Neural progenitor cell (in vitro differentiated cells): ENCODE results near the gene PAX1. TPM values are rescaled to one million over a fixed set of nuclear protein-coding genes. Genes with fewer than 3 reads are reported as not detected.

ENCODE experiments used
- DNase-seq: peaks from one replicate; pipeline ENCODE4 v3.0.0-alpha.2; 2016; ENCODE audit warnings: low spot score
- H2AFZ ChIP-seq: fragments of 200-600 bp; sonication (generic); replicated peaks from 2 replicates; pipeline ENCODE4 v1.6.1; 2016; ENCODE audit warnings: antibody characterized with exemption
- H3F3A ChIP-seq: fragments of 200-600 bp; sonication (generic); 2 replicates; pipeline ENCODE4 v1.6.1; 2016; ENCODE audit warnings: antibody characterized with exemption, low read depth
- H3K27ac ChIP-seq: fragments of 200-600 bp; sonication (generic); 2 replicates; pipeline ENCODE4 v1.5.1; 2016; ENCODE audit warnings: mild to moderate bottlenecking
- H3K27me3 ChIP-seq: fragments of 200-600 bp; sonication (generic); 2 replicates; pipeline ENCODE4 v1.6.1; 2016; ENCODE audit warnings: mild to moderate bottlenecking, moderate library complexity
- H3K36me3 ChIP-seq: fragments of 200-600 bp; sonication (generic); 2 replicates; pipeline ENCODE4 v1.5.1; 2016
- H3K4me1 ChIP-seq: fragments of 200-600 bp; sonication (generic); 2 replicates; pipeline ENCODE4 v1.6.1; 2016; ENCODE audit warnings: mixed run types
- H3K4me2 ChIP-seq: fragments of 200-600 bp; sonication (generic); 2 replicates; pipeline ENCODE4 v1.6.1; 2016
- H3K4me3 ChIP-seq: fragments of 200-600 bp; sonication (generic); 2 replicates; pipeline ENCODE4 v1.5.1; 2016
- H3K79me2 ChIP-seq: fragments of 200-600 bp; sonication (generic); 2 replicates; pipeline ENCODE4 v1.6.1; 2016; ENCODE audit warnings: low read depth
- H3K9ac ChIP-seq: fragments of 200-600 bp; sonication (generic); 2 replicates; pipeline ENCODE4 v1.6.1; 2016
- H3K9me3 ChIP-seq: fragments of 200-600 bp; sonication (generic); 2 replicates; pipeline ENCODE4 v1.5.1; 2016; ENCODE audit warnings: low read depth
- H4K20me1 ChIP-seq: fragments of 200-600 bp; sonication (generic); 2 replicates; pipeline ENCODE4 v1.6.1; 2016; ENCODE audit warnings: low read depth
- H3K27ac Mint-ChIP-seq: 3 replicates; pipeline ENCODE4 v1.8.0; 2021; ENCODE audit warnings: mixed read lengths
- H3K27me3 Mint-ChIP-seq: 2 replicates; pipeline ENCODE4 v1.8.0; 2022; ENCODE audit warnings: low read depth, mild to moderate bottlenecking, inconsistent platforms, moderate library complexity, mixed read lengths; ENCODE audit not compliant: insufficient read depth
- H3K36me3 Mint-ChIP-seq: 3 replicates; pipeline ENCODE4 v1.8.0; 2021; ENCODE audit warnings: mixed read lengths
- H3K4me1 Mint-ChIP-seq: 3 replicates; pipeline ENCODE4 v1.8.0; 2021; ENCODE audit warnings: mixed read lengths
- H3K4me3 Mint-ChIP-seq: 3 replicates; pipeline ENCODE4 v1.8.0; 2021; ENCODE audit warnings: mild to moderate bottlenecking, moderate library complexity, mixed read lengths
- H3K9me3 Mint-ChIP-seq: 3 replicates; pipeline ENCODE4 v1.8.0; 2020; ENCODE audit warnings: mixed read lengths
- EZH2 ChIP-seq: fragments of 200-600 bp; sonication (generic); IDR thresholded peaks from 2 replicates; pipeline ENCODE4 v1.6.1; 2017; ENCODE audit warnings: antibody characterized with exemption, mild to moderate bottlenecking, moderate library complexity
- EZH2phosphoT487 ChIP-seq: fragments of 200-600 bp; sonication (generic); IDR thresholded peaks from 2 replicates; pipeline ENCODE4 v1.6.1; 2017; ENCODE audit warnings: antibody characterized with exemption
- total RNA-seq: library from RNA; depleted of rRNA; stranded (reverse); fragments of >200 nt; gene quantifications from 2 replicates; pipeline ENCODE4 v1.2.3, GENCODE V29; 2015; ENCODE audit warnings: low replicate concordance
- TF ChIP-seq, protein P1 (sequence below): fragments of 200-600 bp; sonication (generic); IDR thresholded peaks from 2 replicates; pipeline ENCODE4 v1.5.1; 2017; ENCODE audit warnings: antibody characterized with exemption, mild to moderate bottlenecking

Gene PAX1
- total RNA-seq, 1 donor from 2014 or later = not detected

DNA sequence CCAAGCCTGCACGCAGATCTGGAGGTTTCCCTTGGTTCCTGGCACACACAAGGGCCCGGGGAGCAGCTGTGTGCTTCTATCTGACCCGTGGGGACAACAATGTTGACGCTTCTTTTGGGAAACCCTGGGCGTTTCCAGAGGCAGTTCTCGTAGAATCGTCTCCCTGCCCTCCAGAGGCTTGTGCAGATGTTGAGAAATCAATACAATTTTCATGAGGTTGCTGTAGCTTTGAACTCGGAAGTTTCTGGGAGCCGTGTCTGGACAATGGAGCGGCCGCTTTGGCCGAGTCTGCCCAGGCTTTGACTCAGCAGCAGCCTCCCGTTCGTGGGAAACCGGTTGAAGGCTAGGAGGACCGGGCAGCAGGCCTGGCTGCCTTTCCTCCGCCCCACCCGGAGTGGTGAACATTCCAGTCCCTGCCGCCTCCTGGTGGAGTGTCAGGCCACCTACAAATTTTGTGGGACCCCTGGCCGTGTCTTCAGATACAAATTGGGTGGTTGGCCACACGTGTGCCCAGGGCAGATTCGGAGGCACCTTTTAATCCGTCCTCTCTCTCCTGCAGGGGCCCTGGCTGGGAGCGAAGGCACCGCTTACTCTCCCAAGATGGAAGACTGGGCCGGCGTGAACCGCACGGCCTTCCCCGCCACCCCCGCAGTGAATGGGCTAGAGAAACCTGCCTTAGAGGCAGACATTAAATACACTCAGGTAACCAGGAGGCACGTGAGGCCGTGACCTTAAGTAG is 2.7 kb downstream of the PAX1 start:
- Mint-ChIP-seq H3K27me3 (peaks cover 84% of the 10 kb centered on the region), H3K4me1 (peaks cover 2% of the 10 kb centered on the region), H3K4me3 (no peak overlapping the region), H3K9me3 (peaks cover 3% of the 10 kb centered on the region), H3K27ac (no peak overlapping the region), H3K36me3 (no peaks in the 10 kb centered on the region)
- peaks cover 100% of the 10 kb centered on the region for H3K27me3 ChIP-seq
- no peaks in the 10 kb centered on the region for H3K79me2 ChIP-seq
- H3K4me2 ChIP-seq = no peak overlapping the region
- H3K9ac ChIP-seq = no peak overlapping the region
- H3K36me3 ChIP-seq = no peaks in the 10 kb centered on the region
- peaks cover 8% of the 10 kb centered on the region for H3K4me1 ChIP-seq
- TF ChIP-seq EZH2 (peak; percentile 88), EZH2phosphoT487 (peak; percentile 66)
- TF ChIP-seq, protein P1, sequence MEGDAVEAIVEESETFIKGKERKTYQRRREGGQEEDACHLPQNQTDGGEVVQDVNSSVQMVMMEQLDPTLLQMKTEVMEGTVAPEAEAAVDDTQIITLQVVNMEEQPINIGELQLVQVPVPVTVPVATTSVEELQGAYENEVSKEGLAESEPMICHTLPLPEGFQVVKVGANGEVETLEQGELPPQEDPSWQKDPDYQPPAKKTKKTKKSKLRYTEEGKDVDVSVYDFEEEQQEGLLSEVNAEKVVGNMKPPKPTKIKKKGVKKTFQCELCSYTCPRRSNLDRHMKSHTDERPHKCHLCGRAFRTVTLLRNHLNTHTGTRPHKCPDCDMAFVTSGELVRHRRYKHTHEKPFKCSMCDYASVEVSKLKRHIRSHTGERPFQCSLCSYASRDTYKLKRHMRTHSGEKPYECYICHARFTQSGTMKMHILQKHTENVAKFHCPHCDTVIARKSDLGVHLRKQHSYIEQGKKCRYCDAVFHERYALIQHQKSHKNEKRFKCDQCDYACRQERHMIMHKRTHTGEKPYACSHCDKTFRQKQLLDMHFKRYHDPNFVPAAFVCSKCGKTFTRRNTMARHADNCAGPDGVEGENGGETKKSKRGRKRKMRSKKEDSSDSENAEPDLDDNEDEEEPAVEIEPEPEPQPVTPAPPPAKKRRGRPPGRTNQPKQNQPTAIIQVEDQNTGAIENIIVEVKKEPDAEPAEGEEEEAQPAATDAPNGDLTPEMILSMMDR = no peak
- no peak overlapping the region for H3K4me3 ChIP-seq
- no peaks in the 10 kb centered on the region for H3F3A ChIP-seq
- H3K27ac ChIP-seq = no peak overlapping the region
- peaks cover 95% of the 10 kb centered on the region for H4K20me1 ChIP-seq
- no peaks in the 10 kb centered on the region for H3K9me3 ChIP-seq
- H2AFZ ChIP-seq = no peak overlapping the region
- DNase-seq = peak; percentile 56

DNA sequence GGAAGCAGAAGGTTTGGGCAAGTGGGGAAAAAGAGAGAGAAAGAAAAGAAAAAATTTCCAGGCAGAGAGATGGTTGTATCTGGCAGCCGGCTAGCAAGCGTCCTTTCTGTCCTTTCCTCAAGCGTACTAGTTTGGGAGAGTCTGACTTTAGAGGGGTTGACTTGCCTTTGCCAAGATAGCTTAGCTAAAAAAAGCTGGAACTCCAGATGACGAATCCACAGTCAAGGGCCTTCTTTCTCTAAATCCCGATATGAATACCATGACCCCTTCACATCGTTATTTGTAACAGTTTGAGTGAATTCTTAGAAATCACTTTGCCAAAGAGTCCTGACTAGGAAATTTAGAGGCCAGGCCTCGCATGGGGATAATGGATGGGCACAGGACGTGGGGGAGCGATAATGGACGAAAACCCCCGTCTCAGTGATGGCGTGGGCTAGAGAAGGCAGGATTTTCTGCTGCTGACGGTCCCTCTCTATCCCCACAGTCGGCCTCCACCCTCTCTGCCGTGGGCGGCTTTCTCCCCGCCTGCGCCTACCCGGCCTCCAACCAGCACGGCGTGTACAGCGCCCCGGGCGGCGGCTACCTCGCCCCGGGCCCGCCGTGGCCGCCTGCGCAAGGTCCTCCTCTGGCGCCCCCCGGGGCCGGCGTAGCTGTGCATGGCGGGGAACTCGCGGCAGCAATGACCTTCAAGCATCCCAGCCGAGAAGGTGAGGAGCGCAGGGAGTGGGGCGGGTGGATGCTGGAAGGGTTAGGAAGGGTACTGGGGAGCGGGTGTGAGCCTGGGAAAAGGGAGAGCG is 3.5 kb downstream of the PAX1 start:
- H3K27me3 Mint-ChIP-seq = peaks cover 83% of the 10 kb centered on the region
- Histone ChIP-seq H3F3A (no peaks in the 10 kb centered on the region), H2AFZ (no peak overlapping the region), H3K4me2 (no peak overlapping the region), H3K9ac (no peak overlapping the region), H3K36me3 (no peaks in the 10 kb centered on the region), H3K9me3 (no peaks in the 10 kb centered on the region), H3K27ac (no peak overlapping the region), H4K20me1 (peaks cover 95% of the 10 kb centered on the region), H3K4me1 (peaks cover 8% of the 10 kb centered on the region), H3K4me3 (no peak overlapping the region), H3K79me2 (no peaks in the 10 kb centered on the region), H3K27me3 (peaks cover 100% of the 10 kb centered on the region)
- DNase-seq = no peak
- H3K27ac Mint-ChIP-seq = no peak overlapping the region
- H3K9me3 Mint-ChIP-seq = no peaks in the 10 kb centered on the region
- no peak overlapping the region for H3K4me3 Mint-ChIP-seq
- no peaks in the 10 kb centered on the region for H3K36me3 Mint-ChIP-seq
- TF ChIP-seq, protein P1 = no peak
- TF ChIP-seq EZH2 (peak; percentile 86), EZH2phosphoT487 (peak; percentile 80)
- H3K4me1 Mint-ChIP-seq = no peaks in the 10 kb centered on the region

DNA sequence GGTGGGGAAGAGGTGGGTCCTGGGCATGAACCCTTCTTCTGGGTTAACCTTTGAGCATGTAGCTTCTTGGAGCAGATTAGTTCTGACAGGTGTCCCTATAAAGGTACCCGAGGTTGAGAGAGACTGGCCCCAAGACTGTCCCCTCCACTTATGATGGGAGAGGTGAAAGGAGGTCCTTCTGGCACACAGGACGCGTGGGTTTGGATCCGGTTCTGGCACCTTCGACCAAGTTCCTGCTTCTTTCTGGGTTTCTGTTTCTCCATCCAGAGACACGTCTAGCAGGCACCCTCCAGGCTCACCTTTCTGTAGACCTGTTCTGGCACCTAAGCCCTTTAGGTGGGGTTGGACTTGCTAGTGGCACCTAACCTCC is 4.1 kb downstream of the PAX1 start:
- H3K4me1 Mint-ChIP-seq = no peaks in the 10 kb centered on the region
- Histone ChIP-seq H3K4me3 (no peak overlapping the region), H3K4me1 (peaks cover 8% of the 10 kb centered on the region), H3K27me3 (peaks cover 100% of the 10 kb centered on the region), H3K27ac (no peak overlapping the region), H3F3A (no peaks in the 10 kb centered on the region), H3K36me3 (no peaks in the 10 kb centered on the region), H4K20me1 (peaks cover 94% of the 10 kb centered on the region), H3K9ac (no peak overlapping the region), H3K79me2 (no peaks in the 10 kb centered on the region), H2AFZ (no peak overlapping the region), H3K4me2 (no peak overlapping the region), H3K9me3 (no peaks in the 10 kb centered on the region)
- H3K27ac Mint-ChIP-seq = no peak overlapping the region
- H3K4me3 Mint-ChIP-seq = no peak overlapping the region
- no peak for TF ChIP-seq EZH2phosphoT487
- no peak for TF ChIP-seq EZH2
- no peaks in the 10 kb centered on the region for H3K36me3 Mint-ChIP-seq
- no peak for DNase-seq
- no peaks in the 10 kb centered on the region for H3K9me3 Mint-ChIP-seq
- H3K27me3 Mint-ChIP-seq = peaks cover 82% of the 10 kb centered on the region
